Stimulated activated CD4-positive, alpha-beta T cell treated with anti-CD3 and anti-CD28 coated beads, Interleukin-4, amount 100 ng/mL, for 4 hours (primary cell): ENCODE results near the gene WDR54.
"Not testable (repeated sequence)": the region's sequence is repeated elsewhere in the genome, so short reads cannot be mapped to it uniquely, and the experiment has no call there.

ENCODE experiments used
- DNase-seq, 2 experiments: peaks; one replicate each; pipeline ENCODE4 v3.0.0-alpha.2; 2020

The WDR54 gene

GRCh38 chr2:74430502-74430901 is 9.0 kb downstream of the WDR54 start:
- no peak for DNase-seq

DNA sequence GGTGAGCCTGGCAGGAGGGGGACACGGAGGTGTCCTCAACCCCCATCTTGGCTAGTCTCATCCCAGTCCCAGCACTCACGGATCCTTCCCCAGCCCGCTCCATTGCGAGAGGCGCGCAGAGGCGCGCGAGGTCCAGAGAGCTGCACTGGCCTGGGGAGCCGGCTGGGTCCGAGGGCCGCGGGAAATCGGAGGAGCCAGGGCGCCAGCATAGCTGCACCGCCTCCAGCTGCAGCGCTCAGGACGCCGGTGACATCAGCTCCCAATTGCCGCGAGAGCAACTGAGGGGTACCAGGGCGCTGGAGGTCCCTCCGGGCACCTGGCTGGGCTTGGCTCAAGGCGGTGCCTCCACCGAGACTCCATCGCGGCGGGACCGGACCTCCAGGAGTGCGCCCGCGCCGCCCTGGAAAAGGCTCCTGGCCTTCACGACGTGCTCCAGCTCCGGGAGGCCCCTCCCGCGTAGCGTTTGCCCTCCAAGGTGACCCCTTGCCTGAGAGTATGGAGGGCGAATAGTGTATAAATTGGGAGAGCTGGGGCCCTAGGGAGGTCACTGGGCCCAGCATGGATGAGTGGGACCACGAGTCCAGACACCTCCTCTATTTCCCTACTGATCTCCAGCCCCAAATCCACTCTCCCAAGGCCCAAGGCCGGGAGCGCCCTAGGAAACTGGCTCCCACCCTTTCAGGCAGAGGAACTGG is 14.7 kb downstream of the WDR54 start:
- no peak for DNase-seq

- no peak for DNase-seq
Observed at GRCh38 chr2:74436848-74437695, 15.5 kb downstream of the WDR54 start.

DNA sequence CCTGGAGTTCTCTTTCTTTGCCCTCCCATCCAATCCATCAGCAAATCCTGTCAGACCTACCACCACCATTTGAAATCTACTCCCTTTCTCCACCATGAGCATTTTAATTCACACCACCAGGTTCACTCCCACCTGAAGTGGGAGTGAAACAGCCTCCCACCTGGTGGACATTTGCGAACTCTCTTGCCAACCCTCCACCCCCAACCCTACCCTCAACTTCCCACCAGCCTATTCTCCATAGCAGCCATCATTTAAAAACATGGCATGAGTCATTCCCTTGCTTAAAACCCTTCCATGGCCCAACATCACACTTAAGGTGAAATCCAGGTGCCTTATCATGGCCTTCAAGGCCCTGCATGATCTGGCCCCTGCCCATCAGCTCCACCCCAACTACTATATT is 16.7 kb downstream of the WDR54 start:
- no peak for DNase-seq

DNA sequence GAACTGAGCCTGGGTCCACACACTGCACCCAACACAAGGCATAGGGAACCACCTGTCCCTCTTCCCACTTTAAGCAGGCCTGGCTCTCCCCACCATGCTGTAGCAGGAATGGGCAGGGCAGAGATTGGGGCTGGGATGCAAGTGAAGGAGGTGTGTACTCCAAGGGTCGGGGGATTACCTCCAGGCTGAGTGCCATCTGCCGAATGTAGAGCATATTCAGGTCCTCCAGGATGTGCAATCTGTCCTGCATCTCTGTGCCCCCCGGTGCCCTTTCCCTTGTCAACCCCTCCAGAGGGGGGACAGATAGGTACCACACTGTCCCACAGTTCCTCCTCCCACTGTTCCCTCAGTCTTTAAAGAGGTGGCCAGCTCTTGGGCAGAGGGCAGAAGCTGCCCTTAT is 17.8 kb downstream of the WDR54 start:
- DNase-seq = no peak

- no peak for DNase-seq
Observed at GRCh38 chr2:74439803-74440377, 18.4 kb downstream of the WDR54 start.

DNA sequence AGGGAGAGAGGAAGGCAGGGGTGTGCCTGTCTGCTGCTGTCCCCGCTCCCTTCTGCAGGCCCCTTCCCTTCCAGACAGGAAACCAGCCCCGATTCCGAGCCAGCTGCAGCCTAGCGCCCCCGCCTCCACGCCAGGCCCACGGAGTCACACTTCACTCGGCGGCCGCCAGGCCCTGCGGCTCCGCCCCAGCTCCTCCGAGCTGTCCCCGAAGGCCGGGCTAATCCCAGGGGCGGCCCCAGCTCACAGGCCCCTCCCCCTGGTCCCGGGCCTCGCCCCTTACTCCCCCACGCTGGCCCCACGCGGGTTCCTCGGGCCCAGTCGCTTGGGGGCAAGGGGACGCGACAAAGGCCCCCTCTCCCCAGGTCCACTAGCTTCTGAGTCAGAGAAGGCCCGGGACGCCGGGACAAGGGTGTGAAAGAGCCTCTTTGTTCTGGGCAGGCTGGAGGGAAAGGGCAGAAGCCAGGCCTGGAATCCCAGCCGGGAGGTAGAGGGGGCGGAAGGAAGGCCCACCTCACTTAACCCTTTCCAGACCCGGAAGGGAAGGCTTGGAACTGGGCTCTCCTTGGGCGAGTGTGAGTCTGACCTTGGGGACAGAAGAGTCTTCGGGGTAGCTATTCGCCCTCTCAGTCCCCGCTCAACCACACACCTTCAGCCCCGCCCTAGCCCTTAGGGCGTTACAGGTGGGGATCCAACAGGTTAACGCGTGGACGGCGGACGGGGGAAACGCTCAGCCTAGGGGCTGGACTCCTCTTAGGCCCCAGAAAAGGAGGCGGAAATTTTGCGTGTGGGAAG is 19.0 kb downstream of the WDR54 start:
- peak in 1 of 2 experiments; percentile 39 for DNase-seq

DNA sequence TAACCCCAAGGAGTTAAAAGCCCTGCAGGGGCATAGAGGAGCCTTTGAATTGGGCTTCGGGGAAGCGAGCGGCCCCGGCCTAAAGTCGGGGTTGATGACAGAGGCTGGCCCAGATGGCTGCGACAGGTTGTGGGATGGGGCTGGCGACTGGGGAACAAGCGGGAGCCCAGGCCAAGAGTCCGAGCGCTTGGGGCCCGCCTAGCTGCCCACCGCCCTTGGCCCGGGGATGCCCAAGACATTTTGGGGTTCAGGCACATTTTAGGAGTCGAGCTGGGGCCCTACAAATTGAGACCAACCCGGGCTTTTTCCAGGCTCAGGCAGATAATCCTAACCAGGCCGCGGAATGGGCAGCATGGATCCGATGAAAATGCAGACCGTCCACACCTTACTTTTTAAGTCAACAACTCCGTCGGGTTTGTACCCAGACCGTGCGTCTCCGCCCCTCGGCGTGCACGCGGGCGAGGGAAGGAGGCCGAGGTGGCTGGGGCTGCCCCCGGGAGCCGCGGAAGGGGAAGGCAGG is 19.7 kb downstream of the WDR54 start:
- no peak for DNase-seq

DNA sequence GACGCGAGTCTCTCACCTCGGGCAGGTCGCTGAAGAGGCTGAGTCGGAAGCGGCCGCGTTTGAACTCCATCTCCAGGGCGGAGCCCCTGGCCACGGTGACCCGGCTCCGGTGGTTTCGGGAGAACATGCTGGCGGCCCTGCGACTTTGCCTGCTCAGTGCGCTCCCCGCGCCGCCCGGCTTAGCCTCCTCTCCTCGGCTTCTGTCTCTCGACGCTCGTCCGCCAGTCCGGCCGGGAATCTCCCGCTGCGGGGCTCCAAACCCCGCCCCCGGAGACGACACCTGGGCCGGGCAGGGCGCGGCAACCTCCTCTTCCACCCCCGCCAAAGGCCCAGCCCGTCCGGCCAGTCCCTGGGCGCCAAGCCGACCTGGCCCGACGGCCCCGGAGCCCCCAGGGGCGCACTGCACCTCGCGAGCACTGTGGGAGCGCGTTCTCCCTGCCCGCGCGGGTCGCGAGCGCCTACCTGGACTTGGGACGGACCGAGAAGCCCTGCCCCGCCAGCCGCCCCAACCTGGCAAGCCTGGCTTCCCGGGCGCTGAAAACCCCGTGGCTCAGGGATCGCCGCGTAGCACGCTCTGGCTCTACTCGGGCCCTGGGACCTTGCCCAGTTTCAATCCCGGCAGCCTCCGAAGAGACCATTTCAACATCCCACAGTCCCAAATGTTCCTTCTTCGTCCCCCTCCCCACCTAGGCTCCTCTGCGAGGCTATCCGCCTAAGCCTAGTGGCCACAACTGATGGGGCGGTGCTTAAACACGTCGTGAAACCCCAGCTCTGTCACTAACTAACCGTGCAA is 20.4 kb downstream of the WDR54 start, which contains the start of gene RTKN:
Gene RTKN (minus strand): TSS at position 248 of the 793 bp plus-strand sequence. CDS start 121 bp downstream, at position 127.
- no peak for DNase-seq

DNA sequence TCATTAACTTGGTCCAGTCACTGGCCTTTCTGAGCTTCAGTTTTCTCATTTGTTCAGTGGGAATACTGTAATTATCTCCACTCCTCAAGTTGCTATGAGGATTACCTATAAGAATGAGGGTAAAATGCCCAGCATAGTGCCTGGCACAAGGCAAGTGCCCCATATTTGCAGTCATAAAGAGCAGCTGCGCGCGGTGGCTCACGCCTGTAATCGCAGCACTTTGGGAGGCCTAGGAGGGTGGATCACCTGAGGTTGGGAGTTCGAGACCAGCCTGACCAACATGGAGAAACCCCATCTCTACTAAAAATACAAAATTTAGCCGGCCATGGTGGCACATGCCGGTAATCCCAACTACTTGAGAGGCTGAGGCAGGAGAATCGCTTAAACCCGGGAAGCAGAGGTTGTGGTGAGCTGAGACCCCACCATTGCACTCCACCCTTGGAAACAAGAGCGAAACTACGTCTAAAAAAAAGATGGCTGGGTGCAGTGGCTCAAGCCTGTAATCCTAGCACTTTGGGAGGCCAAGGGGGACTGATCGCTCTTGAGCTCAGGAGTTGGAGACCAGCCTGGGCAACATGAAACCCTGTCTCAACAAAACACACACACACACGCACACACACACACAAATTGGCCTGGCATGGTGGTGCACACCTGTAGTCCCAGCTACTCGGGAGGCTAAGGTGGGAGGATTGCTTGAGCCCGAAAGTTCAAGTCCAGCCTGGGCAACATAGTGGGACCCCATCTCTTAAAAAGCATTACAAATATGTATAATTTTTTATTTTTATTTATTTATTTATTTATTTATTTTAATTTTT is 21.2 kb downstream of the WDR54 start:
- not testable (repeated sequence) for DNase-seq

- DNase-seq = no peak
Observed at GRCh38 chr2:74444498-74445318, 23.2 kb downstream of the WDR54 start.

DNA sequence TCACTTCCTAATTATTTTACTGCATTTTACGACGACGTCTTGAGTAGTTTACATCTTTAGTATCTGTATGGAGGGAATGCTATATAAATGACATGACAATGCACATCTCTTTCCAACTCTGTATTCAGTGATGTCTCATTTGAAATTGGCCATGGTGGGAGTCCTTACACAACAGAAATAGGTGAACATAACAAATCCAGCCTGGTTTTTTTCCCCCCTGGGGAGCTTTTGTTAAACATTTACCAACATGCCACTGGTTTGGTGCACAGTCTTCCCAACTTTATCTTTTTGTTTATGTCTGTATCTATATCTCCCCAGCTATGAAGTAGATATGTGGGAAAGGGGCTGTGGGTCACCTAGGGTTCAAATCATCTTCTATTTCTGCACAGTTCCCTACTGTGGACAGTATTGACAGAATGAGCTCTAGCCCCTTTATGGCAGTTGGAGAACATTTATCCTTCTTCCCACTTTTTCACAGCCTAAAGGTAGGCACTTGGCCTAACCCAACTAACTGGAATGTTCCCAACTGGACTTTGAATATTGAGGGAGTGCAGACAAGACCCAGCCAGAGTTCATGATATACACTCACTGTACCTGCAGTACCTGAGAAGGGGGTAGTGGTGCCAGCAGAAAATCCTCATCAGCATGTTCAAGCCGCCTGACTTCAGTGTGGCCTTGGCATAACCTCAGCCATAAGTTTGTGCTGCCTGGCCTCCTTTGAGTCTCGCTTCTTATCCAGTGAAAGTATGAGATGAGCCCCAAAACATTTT is 25.9 kb downstream of the WDR54 start:
- no peak for DNase-seq

DNA sequence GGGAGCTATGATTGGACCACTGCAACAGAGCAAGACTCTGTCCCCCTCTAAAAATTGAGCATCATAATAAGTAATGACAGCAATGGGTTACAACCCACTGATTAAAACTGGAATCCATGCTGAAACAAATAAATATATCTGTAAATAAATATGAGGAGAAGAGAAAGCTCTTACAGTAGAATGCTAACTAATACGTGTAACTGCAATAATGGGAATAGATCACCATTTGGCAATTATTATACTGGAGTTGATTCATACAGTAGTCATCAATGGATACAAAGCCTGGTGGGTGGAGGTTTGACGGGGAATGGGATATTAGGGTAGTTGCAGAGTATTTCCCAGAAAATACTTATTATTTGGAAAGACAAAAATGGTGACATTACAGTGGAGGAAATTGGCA is 27.2 kb downstream of the WDR54 start:
- no peak for DNase-seq

GRCh38 chr2:74450570-74451190 is 29.1 kb downstream of the WDR54 start:
- no peak for DNase-seq

GRCh38 chr2:74454654-74455511 is 33.4 kb downstream of the WDR54 start, which contains the start of gene INO80B:
Gene INO80B (plus strand): TSS chr2:74455087. CDS start chr2:74455117, 30 bp downstream.
- peak; percentile 94 to 97 for DNase-seq

DNA sequence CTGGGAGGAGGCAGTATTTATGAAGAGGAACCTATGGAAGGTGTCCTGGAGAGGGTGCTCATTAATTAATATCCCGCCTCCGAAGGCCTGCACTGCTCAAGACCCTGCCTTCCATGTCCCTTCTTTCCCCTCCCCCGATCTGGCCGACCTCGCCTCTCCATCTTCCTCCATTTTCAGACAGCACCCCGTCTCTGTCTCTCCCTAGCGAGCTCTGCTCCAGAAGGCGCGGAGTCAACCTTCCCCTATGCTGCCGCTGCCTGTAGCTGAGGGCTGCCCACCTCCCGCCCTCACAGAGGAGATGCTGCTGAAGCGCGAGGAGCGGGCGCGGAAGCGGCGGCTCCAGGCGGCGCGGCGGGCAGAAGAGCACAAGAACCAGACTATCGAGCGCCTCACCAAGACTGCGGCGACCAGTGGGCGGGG is 35.6 kb downstream of the WDR54 start:
- DNase-seq = no peak

- peak; percentile 78 to 80 for DNase-seq
Observed at GRCh38 chr2:74457549-74458131, 36.1 kb downstream of the WDR54 start.
